Measurements from ENCODE around the gene CIDEB. TPM values are rescaled to one million over a fixed set of nuclear protein-coding genes. Genes with fewer than 3 reads are reported as not detected.

Gene CIDEB
- total and polyA plus RNA-seq, 9 of the 15 experiments (the other 6 are each of a cell fraction or from before 2014, with no cell fraction given): 0.03 to 0.35 (median 0.09) TPM; not detected in 3

DNA sequence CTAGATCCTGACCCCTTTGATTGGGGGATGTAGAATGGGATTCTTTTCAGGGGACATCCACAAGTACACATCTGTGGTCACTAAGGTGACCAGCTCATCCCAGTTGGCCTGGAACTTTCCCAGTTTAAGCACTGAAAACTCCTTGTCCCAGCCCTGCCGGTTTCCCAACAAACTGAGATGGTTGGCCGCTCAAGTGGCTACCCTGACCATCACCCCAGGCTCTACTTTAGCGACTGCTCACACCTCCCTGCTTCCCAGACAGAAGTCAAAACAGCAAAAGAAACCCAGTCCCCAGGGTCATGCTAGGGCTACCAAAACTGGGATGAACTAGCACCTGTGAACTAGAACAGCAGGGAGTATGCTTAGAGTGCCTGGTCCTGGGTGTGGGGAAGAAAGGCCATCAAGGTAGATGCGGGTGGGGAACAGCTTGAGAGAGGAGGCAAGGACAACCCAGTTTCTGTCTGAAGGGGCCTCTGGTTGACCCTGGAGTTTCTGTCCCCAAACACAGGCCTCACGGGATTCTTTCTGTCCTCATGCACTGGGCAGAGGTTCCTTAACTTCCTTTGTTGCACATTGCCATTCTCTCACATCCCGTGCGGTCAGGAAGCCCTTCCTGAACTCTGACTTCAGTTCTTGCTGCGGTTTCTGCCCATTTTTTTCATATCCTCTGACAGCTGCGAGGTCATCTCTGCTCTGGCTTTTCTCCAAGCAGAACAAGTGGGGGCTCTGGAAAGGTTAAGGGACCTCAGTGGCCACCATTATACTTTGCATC, 5.1 kb upstream of the CIDEB start:
- POLR2A ChIA-PET: no interaction called here
- DNase-seq (ENCODE audit: extremely low read depth in 1 of 4, low spot score in 3 of 4) (peak in 1 of 4 experiments; percentile 20), ATAC-seq (no peak), FAIRE-seq (no peak)
- no TSS peak for BruUV-seq (replicated peaks)
- no peaks in the 10 kb centered on the region for H4K20me1 ChIP-seq (replicated peaks; ENCODE audit: control insufficient read depth, insufficient read depth, low read length)
- H3K9ac ChIP-seq (ENCODE audit: insufficient read depth in 1 of 2, low read depth in 2 of 2, low read length in 2 of 2): no peak overlapping the region; a peak in 1 of 4 replicates
- 42% methylated on average over 7 of the region's 9 CpGs for WGBS (ENCODE audit: insufficient coverage, low coverage, missing lambda C conversion rate)
- intact Hi-C loops (cut with micrococcal nuclease): no loop called here
- no peak overlapping the region for H3K4me2 ChIP-seq (ENCODE audit: insufficient read depth, low read length)
- H3K27ac ChIP-seq (ENCODE audit: extremely low read depth, low read depth, low read length): no peak overlapping the region
- no peak overlapping the region for H2AFZ ChIP-seq (ENCODE audit: low read depth, low read length)
- CTCF ChIA-PET (ENCODE audit: low intra/inter-chr PET ratio): no interaction called here
- peaks cover 20 to 30% of the 10 kb centered on the region in 2 experiments for H3K4me1 ChIP-seq (replicated peaks in 1 of 2; ENCODE audit: control insufficient read depth in 2 of 2, insufficient read depth in 2 of 2, low read length in 2 of 2)
- no peak overlapping the region for H3K4me3 ChIP-seq
- in situ Hi-C loops (cut with MboI): no loop called here
- peaks cover 24% of the 10 kb centered on the region; the same call in 2 of the 3 replicates for H3K36me3 ChIP-seq (ENCODE audit: control insufficient read depth, insufficient read depth, low read length)
- TF ChIP-seq NBN (IDR thresholded peaks at IDR 0.05; ENCODE audit: low read depth): no peak
- no peak for TF ChIP-seq CBFA2T3 (IDR thresholded peaks at IDR 0.05)
- no peak for TF ChIP-seq FOXJ2 (tag; IDR thresholded peaks at IDR 0.05)
- TF ChIP-seq ZNF79 (CRISPR knock-in tag; IDR thresholded peaks at IDR 0.05; ENCODE audit: low read depth): no peak
- TF ChIP-seq TCF3 (CRISPR knock-in tag; IDR thresholded peaks at IDR 0.05): no peak
- no peak for TF ChIP-seq FOSL1 (tag; conservative IDR thresholded peaks at IDR 0.05)
- TF ChIP-seq SAP30 (IDR thresholded peaks at IDR 0.05; ENCODE audit: borderline replicate concordance, insufficient read depth, low read depth, low read length, poor library complexity, severe bottlenecking): no peak
- TF ChIP-seq ZNF830 (CRISPR knock-in tag; IDR thresholded peaks at IDR 0.05): no peak
- TF ChIP-seq ELF1 (tag; IDR thresholded peaks at IDR 0.05): no peak
- TF ChIP-seq, protein P1, sequence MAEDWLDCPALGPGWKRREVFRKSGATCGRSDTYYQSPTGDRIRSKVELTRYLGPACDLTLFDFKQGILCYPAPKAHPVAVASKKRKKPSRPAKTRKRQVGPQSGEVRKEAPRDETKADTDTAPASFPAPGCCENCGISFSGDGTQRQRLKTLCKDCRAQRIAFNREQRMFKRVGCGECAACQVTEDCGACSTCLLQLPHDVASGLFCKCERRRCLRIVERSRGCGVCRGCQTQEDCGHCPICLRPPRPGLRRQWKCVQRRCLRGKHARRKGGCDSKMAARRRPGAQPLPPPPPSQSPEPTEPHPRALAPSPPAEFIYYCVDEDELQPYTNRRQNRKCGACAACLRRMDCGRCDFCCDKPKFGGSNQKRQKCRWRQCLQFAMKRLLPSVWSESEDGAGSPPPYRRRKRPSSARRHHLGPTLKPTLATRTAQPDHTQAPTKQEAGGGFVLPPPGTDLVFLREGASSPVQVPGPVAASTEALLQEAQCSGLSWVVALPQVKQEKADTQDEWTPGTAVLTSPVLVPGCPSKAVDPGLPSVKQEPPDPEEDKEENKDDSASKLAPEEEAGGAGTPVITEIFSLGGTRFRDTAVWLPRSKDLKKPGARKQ (CRISPR knock-in tag; IDR thresholded peaks at IDR 0.05): no peak
- TF ChIP-seq, protein P2, sequence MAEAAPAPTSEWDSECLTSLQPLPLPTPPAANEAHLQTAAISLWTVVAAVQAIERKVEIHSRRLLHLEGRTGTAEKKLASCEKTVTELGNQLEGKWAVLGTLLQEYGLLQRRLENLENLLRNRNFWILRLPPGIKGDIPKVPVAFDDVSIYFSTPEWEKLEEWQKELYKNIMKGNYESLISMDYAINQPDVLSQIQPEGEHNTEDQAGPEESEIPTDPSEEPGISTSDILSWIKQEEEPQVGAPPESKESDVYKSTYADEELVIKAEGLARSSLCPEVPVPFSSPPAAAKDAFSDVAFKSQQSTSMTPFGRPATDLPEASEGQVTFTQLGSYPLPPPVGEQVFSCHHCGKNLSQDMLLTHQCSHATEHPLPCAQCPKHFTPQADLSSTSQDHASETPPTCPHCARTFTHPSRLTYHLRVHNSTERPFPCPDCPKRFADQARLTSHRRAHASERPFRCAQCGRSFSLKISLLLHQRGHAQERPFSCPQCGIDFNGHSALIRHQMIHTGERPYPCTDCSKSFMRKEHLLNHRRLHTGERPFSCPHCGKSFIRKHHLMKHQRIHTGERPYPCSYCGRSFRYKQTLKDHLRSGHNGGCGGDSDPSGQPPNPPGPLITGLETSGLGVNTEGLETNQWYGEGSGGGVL (CRISPR knock-in tag; IDR thresholded peaks at IDR 0.05): no peak
- TF ChIP-seq NR3C1 (CRISPR knock-in tag; IDR thresholded peaks at IDR 0.05): no peak
- no peak for TF ChIP-seq PPARD (CRISPR knock-in tag; IDR thresholded peaks at IDR 0.05)
- TF ChIP-seq TAF7 (tag; IDR thresholded peaks at IDR 0.05): no peak
- TF ChIP-seq BMI1 (IDR thresholded peaks at IDR 0.05; ENCODE audit: low read length): no peak
- H3K79me2 ChIP-seq (ENCODE audit: control insufficient read depth, insufficient read depth, low read length): no peaks in the 10 kb centered on the region
- H3K9me3 ChIP-seq (replicated peaks; ENCODE audit: control insufficient read depth, insufficient read depth, low read depth, low read length): no peaks in the 10 kb centered on the region
- H3K27me3 ChIP-seq (ENCODE audit: control insufficient read depth in 2 of 2, insufficient read depth in 2 of 2, low read length in 2 of 2): no peaks in the 10 kb centered on the region
- no peaks in the 10 kb centered on the region for H3K9me1 ChIP-seq (ENCODE audit: control insufficient read depth, insufficient read depth, low read length)

Measured in K562 (cell line).